ENCODE results near the gene XCR1. TPM values are rescaled to one million over a fixed set of nuclear protein-coding genes. Genes with fewer than 3 reads are reported as not detected.

Gene XCR1
- total and polyA plus RNA-seq, 2 experiments from 2014 or later: not detected

DNA sequence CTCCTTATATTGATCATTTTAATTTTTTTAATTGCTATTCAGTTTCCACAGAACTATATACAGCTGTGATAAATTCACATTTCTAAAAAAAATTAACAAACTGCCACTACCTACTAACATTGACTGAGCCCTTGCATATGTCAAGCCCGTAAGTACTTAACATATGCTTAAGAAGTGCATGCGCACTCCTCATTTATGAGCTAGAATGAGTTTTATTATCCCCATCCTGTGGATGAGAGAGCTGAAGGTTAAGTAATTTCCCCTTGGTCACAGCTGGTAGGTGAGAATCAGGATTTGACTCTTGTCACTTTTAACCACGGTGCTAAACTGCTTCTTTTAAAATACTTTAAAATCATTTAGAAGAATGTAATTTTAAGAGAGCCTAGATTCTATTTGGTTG lies 58.2 kb downstream of the XCR1 start (continued):
- TF ChIP-seq, protein P1, sequence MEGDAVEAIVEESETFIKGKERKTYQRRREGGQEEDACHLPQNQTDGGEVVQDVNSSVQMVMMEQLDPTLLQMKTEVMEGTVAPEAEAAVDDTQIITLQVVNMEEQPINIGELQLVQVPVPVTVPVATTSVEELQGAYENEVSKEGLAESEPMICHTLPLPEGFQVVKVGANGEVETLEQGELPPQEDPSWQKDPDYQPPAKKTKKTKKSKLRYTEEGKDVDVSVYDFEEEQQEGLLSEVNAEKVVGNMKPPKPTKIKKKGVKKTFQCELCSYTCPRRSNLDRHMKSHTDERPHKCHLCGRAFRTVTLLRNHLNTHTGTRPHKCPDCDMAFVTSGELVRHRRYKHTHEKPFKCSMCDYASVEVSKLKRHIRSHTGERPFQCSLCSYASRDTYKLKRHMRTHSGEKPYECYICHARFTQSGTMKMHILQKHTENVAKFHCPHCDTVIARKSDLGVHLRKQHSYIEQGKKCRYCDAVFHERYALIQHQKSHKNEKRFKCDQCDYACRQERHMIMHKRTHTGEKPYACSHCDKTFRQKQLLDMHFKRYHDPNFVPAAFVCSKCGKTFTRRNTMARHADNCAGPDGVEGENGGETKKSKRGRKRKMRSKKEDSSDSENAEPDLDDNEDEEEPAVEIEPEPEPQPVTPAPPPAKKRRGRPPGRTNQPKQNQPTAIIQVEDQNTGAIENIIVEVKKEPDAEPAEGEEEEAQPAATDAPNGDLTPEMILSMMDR (conservative IDR thresholded peaks at IDR 0.05; ENCODE audit: low read depth in 2 of 2): no peak
- no peak for TF ChIP-seq JUNB (IDR thresholded peaks at IDR 0.05; ENCODE audit: unreplicated experiment)
- TF ChIP-seq ZNF331 (CRISPR knock-in tag; IDR thresholded peaks at IDR 0.05; ENCODE audit: low read depth): no peak
- no peak for TF ChIP-seq POLR2AphosphoS5 (IDR thresholded peaks at IDR 0.05; ENCODE audit: low read depth)

DNA sequence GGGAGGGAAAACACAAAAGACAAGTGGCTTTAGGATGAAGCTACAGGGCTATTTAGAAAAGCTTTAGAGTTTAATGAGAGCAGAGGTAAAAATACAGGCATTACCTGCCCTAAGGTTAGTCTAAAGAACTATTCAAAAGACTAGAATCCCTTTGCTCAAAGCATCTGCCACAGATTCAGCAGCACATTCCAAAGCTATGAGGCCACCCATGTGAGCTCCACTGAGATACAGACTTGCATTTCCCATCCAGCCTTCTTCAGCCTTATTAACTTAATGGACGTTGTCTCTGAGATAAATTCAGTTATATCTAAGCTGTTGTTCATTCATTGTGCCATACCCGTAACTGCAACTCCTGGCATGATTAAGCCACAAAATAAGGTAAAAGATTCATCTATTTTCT lies 58.6 kb downstream of the XCR1 start:
- no peak overlapping the region for H3K4me3 Mint-ChIP-seq
- TF ChIP-seq NANOG (IDR thresholded peaks at IDR 0.05; ENCODE audit: borderline replicate concordance) (no peak), EZH2 (IDR thresholded peaks at IDR 0.05; ENCODE audit: low read depth, unreplicated experiment) (no peak), JUNB (IDR thresholded peaks at IDR 0.05; ENCODE audit: unreplicated experiment) (no peak), POLR2AphosphoS5 (IDR thresholded peaks at IDR 0.05; ENCODE audit: low read depth) (no peak), EZH2phosphoT487 (IDR thresholded peaks at IDR 0.05; ENCODE audit: unreplicated experiment) (no peak), STAT1 (IDR thresholded peaks at IDR 0.05; ENCODE audit: unreplicated experiment) (no peak), CREB1 (CRISPR knock-in tag; IDR thresholded peaks at IDR 0.05; ENCODE audit: low read depth) (no peak), ZNF114 (CRISPR knock-in tag; IDR thresholded peaks at IDR 0.05) (no peak), ZNF331 (CRISPR knock-in tag; IDR thresholded peaks at IDR 0.05; ENCODE audit: low read depth) (no peak)
- TF ChIP-seq, protein P2, sequence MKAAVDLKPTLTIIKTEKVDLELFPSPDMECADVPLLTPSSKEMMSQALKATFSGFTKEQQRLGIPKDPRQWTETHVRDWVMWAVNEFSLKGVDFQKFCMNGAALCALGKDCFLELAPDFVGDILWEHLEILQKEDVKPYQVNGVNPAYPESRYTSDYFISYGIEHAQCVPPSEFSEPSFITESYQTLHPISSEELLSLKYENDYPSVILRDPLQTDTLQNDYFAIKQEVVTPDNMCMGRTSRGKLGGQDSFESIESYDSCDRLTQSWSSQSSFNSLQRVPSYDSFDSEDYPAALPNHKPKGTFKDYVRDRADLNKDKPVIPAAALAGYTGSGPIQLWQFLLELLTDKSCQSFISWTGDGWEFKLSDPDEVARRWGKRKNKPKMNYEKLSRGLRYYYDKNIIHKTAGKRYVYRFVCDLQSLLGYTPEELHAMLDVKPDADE (IDR thresholded peaks at IDR 0.05): no peak
- TF ChIP-seq, protein P1 (conservative IDR thresholded peaks at IDR 0.05; ENCODE audit: low read depth in 2 of 2): no peak
- TF ChIP-seq, protein P3, sequence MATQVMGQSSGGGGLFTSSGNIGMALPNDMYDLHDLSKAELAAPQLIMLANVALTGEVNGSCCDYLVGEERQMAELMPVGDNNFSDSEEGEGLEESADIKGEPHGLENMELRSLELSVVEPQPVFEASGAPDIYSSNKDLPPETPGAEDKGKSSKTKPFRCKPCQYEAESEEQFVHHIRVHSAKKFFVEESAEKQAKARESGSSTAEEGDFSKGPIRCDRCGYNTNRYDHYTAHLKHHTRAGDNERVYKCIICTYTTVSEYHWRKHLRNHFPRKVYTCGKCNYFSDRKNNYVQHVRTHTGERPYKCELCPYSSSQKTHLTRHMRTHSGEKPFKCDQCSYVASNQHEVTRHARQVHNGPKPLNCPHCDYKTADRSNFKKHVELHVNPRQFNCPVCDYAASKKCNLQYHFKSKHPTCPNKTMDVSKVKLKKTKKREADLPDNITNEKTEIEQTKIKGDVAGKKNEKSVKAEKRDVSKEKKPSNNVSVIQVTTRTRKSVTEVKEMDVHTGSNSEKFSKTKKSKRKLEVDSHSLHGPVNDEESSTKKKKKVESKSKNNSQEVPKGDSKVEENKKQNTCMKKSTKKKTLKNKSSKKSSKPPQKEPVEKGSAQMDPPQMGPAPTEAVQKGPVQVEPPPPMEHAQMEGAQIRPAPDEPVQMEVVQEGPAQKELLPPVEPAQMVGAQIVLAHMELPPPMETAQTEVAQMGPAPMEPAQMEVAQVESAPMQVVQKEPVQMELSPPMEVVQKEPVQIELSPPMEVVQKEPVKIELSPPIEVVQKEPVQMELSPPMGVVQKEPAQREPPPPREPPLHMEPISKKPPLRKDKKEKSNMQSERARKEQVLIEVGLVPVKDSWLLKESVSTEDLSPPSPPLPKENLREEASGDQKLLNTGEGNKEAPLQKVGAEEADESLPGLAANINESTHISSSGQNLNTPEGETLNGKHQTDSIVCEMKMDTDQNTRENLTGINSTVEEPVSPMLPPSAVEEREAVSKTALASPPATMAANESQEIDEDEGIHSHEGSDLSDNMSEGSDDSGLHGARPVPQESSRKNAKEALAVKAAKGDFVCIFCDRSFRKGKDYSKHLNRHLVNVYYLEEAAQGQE (IDR thresholded peaks at IDR 0.05; ENCODE audit: unreplicated experiment): no peak

More for the DNA sequence above, 58.6 kb downstream of the XCR1 start:
- H3K9me3 Mint-ChIP-seq: no peaks in the 10 kb centered on the region
- peaks cover 13% of the 10 kb centered on the region; the same call in 1 of the 2 replicates for H3K36me3 ChIP-seq (ENCODE audit: insufficient read depth)
- DNase-seq (ENCODE audit: low spot score) (no peak), ATAC-seq (no peak)
- H3K36me3 Mint-ChIP-seq (ENCODE audit: low read depth): peaks cover 42% of the 10 kb centered on the region
- no peak overlapping the region for H2AFZ ChIP-seq
- no peaks in the 10 kb centered on the region for H3K9me2 ChIP-seq (ENCODE audit: insufficient read depth)
- peaks cover 2% of the 10 kb centered on the region for H3K27me3 Mint-ChIP-seq (ENCODE audit: insufficient read depth, low read depth, poor library complexity)
- no peak overlapping the region for H3K4me2 ChIP-seq
- H3K4me1 ChIP-seq (ENCODE audit: insufficient read depth): no peaks in the 10 kb centered on the region
- H4K20me1 ChIP-seq (replicated peaks; ENCODE audit: insufficient read depth): no peaks in the 10 kb centered on the region; the same call in 1 of the 2 replicates
- H3K27me3 ChIP-seq (ENCODE audit: insufficient read depth): no peaks in the 10 kb centered on the region
- H3F3A ChIP-seq (replicated peaks; ENCODE audit: low read depth): no peaks in the 10 kb centered on the region
- no peak overlapping the region for H3K27ac ChIP-seq (ENCODE audit: low read depth)
- H3K4me1 Mint-ChIP-seq: no peaks in the 10 kb centered on the region; the same call in 2 of the 3 replicates
- H3K4me3 ChIP-seq: no peak overlapping the region
- no peak overlapping the region for H3K27ac Mint-ChIP-seq
- H3K79me2 ChIP-seq (replicated peaks; ENCODE audit: insufficient read depth): no peaks in the 10 kb centered on the region
